GM21360 (cell line): ENCODE measurements around the gene MAPK8IP3.
A peak's percentile ranks its signal among the peaks of the same experiment; 100 is the strongest.

ENCODE experiments used
- ATAC-seq: cut with Tn5 transposase; IDR thresholded peaks from one replicate; pipeline ENCODE4 v1.9.1; 2021; ENCODE audit warnings: mild to moderate bottlenecking, moderate library complexity; ENCODE audit not compliant: unreplicated experiment

The MAPK8IP3 gene

DNA sequence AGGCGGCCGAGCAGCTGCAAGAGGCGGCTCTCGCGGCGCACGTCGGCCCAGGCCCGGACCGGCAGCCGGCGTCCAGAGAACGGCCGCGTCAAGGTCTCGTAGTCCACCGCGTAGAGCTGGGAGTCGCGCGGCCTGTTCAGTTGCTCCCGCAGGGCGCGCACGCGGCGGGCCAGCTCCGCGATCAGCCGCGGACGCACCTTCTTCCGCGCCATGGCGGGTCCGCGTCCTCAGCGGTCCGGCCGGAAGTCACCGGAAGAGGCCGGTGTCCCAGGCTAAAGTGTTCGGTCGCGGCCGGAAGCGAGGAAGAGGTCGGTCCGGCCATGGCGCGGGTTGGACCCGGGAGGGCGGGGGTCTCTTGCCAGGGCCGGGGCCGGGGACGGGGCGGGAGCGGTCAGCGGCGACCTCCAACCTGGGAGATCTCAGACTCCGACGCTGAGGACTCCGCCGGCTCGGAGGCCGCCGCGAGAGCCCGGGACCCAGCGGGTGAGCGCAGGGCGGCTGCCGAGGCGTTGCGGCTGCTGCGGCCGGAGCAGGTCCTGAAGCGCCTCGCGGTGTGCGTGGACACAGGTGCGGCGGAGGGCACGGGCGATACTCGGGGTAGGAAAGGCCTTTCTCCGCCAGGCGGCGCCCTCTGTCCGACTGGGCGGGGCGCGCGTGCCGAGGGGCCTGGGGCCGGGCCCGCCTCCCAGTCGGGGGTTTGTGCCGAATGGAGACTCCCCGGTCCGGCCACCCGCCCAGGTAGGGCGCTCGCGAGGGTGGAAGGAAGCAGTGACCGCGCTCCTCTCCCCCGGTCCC is 67.1 kb downstream of the MAPK8IP3 start, which contains the start of gene MRPS34:
Gene MRPS34, minus strand, starts transcription at position 227 of the 795 bp plus-strand sequence. Its CDS starts 15 bp downstream, at position 212.
- peak; percentile 33 for ATAC-seq

DNA sequence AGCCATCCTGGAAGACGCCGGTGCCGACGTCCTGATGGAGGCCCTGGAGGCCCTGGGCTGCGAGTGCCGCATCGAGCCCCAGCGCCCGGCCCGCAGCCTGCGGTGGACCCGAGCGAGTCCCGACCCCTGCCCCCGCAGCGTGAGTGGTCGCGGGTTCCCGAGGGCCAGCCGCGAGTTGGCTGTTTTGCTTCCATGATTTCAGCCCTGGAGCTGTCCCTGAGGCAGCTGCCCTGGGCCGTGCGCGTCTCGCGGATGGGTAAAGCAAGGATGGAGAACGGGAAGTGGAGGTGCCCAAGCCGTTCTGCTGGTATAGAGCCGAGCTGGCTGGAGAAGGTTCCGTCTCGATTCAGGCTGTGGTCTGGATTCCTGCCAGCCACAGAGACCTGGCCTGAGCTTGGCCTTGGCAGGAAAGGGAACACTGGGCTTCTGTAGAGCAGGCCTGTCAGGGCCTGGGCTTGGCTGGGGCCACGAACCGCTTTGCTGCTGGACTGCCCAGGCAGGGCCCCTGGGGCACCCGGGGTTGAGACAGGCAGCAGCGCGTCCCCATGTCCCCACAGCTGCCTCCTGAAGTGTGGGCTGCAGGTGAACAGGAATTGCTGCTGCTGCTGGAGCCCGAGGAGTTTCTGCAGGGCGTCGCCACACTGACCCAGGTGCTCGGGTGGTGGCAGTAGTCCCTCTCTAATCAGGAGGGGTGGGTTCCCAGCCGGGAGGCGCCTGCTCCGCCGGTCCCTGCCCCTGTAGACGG is 67.9 kb downstream of the MAPK8IP3 start:
- no peak for ATAC-seq

DNA sequence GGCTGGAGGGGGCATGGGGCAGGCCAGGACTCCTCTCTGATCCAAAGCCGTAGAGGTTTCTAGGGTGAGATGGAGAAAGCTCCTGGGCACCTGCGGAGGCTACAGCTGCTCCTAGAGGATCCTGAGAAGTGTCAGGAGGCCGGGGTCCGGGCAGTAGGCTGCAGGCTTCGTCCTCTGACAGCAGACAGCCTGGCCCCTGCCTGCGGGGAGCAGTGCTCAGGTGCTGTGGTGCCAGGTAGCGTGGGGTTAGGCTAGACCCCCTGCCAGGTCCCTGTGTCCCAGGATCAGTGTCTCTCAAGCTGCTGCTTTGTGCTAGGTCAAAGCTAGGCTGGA is 68.4 kb downstream of the MAPK8IP3 start:
- no peak for ATAC-seq

DNA sequence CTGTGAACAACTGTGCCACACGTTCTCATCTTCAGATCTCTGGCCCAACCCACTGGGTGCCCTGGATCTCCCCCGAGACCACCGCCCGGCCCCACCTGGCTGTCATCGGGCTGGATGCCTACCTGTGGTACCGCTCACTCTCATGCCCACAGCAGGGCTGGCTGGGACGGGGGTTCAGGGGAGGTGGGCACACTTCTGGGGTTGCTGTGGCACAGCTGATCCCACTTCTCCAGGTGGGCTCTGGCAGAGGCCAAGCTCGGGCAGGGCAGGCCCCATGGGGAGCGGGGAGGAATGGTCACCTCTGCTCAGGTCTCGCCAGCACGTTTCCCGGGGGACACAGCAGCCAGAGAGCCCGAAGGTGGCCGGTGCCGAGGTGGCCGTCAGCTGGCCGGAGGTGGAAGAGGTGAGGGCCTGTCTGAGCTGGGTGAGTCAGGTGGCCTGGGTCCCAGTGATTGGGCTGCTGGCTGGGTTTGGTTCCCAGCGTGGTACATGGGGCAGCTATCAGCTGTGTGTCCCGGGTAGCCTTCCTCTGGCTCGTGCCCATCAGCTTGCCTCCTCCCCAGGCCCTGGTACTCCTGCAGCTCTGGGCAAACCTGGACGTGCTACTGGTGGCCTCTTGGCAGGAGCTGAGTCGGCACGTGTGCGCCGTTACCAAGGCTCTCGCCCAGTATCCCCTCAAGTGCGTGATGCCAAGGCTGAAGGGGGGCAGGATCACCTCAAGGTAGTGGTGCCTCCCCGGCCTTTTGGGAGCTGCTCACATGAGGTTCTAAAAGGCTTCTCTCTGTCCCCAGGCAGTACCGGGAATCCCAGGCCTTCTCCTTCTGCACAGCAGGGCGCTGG is 69.2 kb downstream of the MAPK8IP3 start:
- no peak for ATAC-seq

DNA sequence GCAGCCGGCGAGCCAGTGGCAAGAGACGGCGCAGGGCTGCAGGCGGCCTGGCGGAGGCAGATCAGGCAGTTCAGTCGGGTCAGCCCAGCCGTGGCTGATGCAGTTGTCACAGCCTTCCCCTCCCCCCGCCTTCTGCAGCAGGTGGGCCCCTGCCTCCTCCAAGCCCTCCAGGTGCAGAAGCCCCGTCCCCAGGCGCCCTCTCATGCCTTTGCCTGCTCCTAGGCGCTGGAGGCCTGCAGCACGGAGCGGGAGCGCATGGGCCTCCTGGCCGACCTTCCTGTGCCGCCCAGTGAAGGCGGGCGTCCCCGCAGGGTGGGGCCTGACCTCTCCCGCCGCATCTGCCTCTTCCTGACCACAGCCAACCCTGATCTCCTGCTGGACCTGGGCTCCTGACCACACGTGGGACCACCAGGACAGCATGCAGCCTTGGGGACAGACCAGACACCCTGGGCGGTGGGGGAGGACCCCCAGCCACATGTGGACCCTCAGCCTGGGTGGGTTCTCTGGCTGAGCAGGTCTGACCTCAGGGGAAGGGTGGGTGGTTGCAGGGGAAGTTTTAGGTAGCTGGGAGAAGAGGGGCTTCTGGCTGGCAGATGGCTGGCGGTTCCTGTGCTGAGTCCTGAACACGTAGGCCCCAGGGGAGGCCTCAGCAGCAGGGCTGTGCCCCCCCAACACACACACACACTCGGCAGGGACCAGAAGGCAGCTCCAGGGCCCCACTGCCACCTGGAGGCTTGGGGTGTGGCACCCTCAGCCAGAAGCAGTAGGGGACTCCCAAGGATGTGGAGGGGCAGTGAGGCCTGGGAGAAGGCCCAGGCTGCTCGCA is 70.1 kb downstream of the MAPK8IP3 start:
- no peak for ATAC-seq

DNA sequence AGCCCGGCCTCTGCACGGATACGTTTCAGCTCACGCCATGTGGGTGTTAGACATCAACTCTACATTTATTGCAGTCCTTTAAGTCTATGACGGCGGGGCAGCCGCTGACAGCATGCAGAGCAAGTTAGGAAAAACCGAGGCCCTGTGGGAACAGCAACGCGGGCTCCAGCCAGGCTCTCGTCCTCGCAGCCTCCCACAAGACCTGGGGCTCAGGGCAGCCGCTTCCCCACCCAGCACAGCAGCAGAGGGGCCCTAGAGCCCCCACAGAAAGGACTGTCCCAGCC is 70.6 kb downstream of the MAPK8IP3 start:
- ATAC-seq, result no peak

DNA sequence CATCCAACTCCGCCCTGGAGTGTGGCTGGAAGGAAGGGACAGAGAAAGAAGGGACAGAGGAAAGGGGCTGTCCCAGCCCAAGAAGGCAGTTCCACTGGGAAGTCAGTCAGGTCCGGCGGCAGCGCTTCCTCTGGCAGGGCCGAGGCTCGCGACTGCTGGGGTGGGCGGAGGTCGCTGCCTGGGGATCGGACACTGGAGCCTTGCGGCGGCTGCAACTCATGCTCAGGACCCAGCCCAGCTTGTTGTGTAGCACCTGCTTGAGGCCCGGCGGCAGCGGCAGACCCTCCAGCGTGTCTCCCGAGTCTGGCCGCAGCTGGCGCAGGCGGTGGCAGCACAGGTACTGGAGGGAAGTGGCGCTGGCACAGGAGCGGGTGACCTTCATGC is 71.0 kb downstream of the MAPK8IP3 start:
- no peak for ATAC-seq

DNA sequence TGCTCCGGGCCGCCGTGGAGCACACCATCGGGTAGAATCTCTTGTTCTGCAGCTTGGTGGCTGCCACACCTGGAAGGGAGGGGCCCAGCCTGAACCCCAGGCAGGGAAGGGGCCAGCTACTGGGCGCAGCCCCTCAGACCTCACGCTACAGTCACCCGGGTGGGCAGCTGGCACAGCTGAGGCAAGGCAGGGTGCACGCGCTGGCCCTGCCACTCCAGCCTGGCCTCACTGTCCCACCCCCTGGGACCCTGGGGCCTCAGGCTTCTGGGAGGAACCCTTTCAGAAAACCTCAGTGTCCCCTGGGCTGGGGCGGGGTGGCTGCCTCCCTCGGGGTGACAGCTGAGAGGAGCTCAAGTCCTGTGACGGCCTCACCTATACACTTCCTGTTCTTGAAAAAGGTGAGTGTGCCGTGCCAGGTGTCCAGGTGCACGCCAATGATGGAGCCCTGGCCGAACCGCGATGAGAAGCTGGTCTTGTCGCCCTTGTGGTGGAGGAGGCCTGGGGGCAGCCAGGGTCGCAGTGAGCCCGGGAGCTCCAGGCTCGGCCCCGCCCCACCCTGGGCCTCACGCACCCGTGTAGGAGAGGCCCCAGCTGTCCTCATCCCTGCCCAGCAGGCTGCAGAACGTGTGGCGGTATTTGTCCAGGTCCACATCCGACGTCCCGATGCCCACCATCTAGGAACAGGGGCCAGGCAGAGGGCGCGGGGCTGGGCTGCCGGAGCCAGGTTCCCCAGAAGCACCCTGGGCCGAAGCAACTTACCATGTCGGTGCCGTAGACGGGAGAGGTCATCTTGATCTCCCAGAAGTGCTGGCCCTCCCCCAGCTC is 71.6 kb downstream of the MAPK8IP3 start:
- no peak for ATAC-seq

DNA sequence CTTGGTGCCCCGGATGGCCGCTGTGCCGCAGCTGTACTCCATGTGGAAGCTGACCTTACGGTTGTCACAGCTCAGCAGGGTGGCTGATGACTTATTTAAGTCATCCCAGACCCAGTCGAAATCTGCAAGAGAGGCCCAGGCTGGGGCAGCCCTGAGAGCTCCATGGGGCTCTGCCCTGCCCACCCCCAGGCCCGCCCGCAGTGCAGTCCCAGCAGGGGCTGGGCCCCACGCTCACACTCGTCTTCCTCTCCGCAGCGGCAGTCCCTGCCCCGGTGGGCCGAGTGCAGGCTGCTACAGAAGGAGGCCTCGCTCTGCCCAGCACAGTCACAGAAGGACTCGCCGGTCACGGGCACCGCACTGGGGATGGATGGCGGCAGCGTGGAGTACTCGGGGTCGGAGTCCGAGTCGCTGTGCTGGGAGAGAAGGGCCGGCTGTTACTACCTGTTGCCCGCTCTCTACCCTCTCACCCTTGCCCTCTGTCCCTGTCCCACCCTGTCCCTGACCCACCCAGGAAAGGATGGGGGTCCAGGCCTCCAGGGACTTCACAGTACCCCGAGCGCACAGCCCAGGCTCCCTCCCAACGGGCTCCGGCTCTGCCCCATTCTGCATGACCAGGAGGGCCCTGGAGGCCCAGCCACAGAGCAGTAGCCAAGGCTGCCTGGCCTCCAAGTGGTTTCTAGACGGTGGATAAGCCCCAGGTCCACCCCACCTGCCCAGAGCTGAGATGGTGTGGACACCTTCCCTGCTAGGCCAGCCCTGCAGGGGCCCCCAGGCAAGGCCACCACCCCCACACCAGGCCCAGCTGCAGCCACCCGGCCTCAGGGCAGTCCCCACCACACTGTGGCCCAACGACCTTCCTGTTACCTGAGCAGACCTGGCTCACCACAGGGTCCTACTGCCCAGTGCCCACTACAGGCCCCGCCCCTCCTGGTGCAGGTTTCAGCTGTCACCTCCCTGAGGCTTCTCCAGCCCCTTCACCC is 72.5 kb downstream of the MAPK8IP3 start:
- ATAC-seq, result no peak

DNA sequence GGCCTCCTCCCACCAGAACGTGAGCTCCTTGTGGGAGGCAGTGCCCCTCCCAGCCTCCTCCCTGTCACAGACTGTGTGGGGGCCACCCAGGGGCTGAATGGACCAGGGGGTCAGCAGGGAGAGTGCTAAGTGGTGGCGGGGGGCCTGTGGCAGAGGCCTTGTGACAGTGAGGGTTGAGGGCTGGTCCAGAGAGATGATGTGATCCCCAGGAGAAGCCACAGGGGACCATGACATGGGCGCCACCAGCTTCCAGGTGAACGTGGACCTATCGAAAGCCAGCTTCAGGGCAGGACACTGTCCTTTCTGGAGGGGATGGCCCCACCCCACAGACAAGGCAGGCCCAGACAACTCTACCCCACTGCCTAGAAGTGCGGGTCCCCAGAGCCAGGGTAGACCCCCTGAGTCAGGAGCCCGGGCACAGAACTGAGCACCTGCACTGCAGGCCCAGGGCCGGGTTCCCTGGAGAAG is 73.3 kb downstream of the MAPK8IP3 start:
- no peak for ATAC-seq

DNA sequence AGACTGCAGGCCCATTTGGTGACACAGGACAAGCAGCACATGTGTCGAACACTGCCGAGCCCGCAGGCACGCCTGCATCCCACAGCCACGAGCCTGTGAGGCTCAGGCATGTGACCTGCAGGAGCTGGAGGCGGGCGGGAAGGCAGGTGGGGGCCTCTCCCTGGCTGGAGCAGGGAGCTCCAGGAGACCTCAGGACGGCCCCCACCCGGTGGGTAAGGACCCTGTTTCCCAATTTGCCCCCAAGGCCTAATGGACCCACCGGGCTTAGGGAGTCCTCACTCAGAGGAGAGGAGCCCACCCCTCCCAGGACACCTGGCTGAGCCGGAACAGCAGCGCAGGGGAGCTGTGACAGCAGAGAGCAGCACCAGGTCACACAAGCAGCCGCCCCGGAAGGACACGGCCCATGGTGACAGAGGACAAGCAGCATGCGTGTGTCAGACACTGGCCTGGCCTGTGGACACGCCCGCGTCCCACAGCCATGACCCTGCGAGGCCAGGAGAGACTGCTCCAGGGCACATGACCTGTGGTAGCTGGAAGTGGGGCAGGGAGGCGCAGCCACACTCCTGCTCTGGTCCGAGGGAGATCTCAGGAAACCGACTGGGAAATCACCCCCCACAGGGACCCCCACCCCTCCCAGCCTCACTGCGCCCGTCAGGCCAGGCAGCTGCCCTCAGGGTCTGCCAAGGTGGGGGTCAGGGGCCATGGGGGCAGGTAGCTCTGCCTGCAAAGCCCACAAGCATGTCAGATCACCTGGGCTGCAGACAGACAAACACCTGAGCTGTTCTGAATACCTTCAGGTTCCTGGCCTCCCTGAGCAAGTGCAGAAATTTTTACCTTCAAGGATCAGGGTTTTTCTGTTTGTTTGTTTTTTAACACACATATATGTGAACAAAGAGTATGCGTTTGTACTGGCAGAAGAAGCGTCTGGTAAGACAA is 74.0 kb downstream of the MAPK8IP3 start:
- ATAC-seq, result no peak

DNA sequence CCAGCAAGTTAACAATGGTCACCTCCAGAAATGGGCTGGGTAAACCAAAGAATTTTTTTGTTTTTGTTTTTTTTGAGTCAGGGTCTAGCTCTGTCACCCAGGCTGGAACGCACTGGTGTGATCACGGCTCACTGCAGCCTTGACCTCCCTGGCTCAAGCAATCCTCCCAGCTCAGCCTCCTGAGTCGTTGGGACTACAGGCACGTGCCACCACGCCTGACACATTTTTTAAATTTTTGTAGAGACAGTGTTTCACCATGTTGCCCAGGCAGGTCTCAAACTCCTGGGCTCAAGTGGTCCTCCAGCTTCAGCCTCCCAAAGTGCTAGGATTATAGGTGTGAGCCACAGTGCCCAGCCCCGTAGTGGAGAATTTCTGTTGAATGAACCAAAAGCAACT is 74.7 kb downstream of the MAPK8IP3 start:
- no peak for ATAC-seq

DNA sequence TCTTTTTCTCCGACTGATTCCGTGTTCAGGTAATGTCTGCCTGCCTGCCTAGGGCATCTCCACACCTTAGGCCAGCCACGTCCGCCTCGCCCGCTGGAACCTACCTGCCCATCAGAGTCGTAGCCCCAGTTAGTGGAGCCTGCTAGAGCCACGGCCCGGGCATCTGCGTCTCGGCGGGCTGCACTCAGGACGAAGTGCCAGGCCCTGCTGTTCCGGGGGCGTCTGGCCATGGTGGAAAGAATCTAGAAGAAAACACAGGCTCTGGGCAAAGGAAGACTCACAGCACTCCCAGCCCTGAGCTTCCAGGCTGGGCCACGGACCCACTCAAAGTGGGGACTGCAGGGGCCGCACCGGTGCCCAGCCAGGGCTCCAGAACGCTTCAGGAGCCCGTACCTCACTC is 75.3 kb downstream of the MAPK8IP3 start:
- no peak for ATAC-seq

DNA sequence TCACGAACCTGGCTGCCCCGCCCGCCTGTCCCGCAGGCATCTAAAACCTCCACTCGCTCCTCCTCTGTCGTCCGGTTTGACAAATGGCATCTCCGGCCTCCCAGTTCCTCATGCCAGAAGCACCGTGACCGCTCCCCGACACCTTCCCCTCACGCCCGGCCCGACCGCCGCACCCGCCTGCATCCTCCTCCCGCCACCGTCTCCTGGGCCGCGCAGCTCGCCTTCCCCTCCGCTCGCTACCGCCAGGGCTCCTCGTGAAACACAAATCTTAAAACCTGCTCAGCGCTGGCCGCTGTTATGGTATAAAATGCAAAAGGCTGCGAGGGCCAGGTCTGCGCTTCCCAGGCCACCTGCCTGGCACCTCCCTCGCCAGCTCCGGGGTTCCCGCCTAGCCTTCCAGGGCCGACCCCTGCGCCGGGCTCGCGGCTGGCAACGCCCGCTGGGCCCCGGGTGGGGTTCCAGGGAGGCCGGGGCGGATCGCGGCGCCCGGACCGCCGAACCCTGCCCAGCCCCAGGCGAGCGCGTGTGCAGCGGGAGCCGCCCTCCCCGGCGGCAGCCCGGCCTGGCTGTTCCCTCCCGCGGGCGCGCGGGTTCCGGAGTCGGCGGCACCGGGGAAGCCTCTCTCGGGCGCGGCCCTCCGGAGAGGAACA is 75.9 kb downstream of the MAPK8IP3 start:
- ATAC-seq, result no peak

DNA sequence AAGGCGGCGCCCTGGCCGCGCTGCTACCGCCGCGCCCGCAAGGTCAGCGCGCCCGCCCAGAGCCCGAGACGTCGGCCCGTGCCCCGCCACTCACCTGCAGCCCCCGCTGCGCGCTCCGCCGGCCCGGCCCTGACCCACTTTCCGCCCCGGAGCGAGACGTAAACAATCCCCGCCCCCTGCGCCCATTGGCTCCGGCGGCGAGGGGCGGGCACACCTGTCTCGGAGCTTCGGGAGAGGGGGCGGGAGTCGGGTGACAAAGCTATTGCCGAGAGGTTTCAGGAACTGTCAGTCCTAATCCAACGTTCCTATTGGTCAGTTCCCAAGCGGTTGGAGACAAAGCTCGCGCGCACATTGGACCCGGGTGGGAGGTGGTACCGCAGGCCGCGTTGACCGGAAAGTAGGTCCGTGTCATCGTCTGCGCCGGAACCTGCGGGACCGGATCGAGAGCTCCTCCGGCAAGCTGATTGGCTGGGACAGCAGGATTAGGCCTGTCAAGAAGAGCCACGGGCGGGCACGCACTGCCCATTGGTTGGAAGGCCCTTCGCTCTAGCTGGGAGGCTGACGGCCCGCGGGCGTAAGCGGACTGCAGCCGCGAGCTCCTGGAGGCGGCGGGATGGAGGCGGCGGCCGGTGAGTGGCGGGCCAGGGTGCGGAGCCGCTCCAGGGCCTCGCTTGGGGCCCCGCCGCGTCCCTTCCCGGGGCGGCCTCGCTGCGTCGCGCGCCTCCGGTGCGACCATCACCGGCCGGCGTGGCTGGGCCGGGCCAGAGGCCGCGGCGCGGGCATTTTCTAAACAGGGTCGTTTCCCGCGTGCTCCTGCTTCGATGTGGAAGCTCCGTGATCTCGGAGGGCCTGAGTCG is 76.6 kb downstream of the MAPK8IP3 start, which contains the start of the genes NUBP2 and SPSB3:
Gene NUBP2, plus strand, starts transcription at position 553 of the 857 bp plus-strand sequence. Its CDS starts 61 bp downstream, at position 614.
Gene SPSB3, minus strand, starts transcription at position 164 of the 857 bp plus-strand sequence. CDS start 1,088 bp downstream, outside the sequence.
- peak; percentile 81 for ATAC-seq
